Natural killer cell (primary cell): Measurements from ENCODE around the gene CPSF4L. TPM values are rescaled to one million over a fixed set of nuclear protein-coding genes. Genes with fewer than 3 reads are reported as not detected.

ENCODE experiments used
- ATAC-seq, 3 donors: fragments of 150-1000 bp in 2 of 3; fragments of 200-7000 bp in 1 of 3; cut with Tn5 transposase; 1 replicate in 1 of 3; 2 replicates in 2 of 3; pipeline ENCODE4 v1.10.0; 2021; ENCODE audit warnings: mild to moderate bottlenecking in 2 of 3, moderate library complexity in 2 of 3
- DNase-seq, 2 donors: peaks; one replicate each; pipeline versions ENCODE4 v3.0.0 to v3.0.0-alpha.2; 2013 to 2021; ENCODE audit warnings: mixed read lengths in 1 of 2
- H3K27ac ChIP-seq: one replicate; pipeline ENCODE4 v1.5.1; 2013; ENCODE audit warnings: mild to moderate bottlenecking, low read length
- H3K27me3 ChIP-seq: one replicate; pipeline ENCODE4 v1.6.1; 2013; ENCODE audit warnings: low read length; ENCODE audit not compliant: control insufficient read depth, insufficient read depth
- H3K36me3 ChIP-seq: one replicate; pipeline ENCODE4 v1.6.1; 2013; ENCODE audit warnings: low read length; ENCODE audit not compliant: control insufficient read depth, insufficient read depth
- H3K4me1 ChIP-seq: one replicate; pipeline ENCODE4 v1.6.1; 2013; ENCODE audit warnings: low read length; ENCODE audit not compliant: control insufficient read depth, insufficient read depth
- H3K4me3 ChIP-seq: one replicate; pipeline ENCODE4 v1.5.1; 2013; ENCODE audit warnings: low read length
- H3K9me3 ChIP-seq: one replicate; pipeline ENCODE4 v1.6.1; 2013; ENCODE audit warnings: low read length; ENCODE audit not compliant: control insufficient read depth, insufficient read depth
- H3K27ac Mint-ChIP-seq, 2 donors: one replicate each; pipeline ENCODE4 v1.8.0; 2022; ENCODE audit warnings: mild to moderate bottlenecking in 2 of 2, mixed read lengths in 2 of 2, moderate library complexity in 1 of 2
- H3K27me3 Mint-ChIP-seq, 2 donors: one replicate each; pipeline ENCODE4 v1.8.0; 2022; ENCODE audit warnings: low read depth in 2 of 2, mixed read lengths in 2 of 2
- H3K36me3 Mint-ChIP-seq: one replicate; pipeline ENCODE4 v1.8.0; 2022; ENCODE audit warnings: mixed read lengths
- H3K4me1 Mint-ChIP-seq, 2 donors: one replicate each; pipeline ENCODE4 v1.8.0; 2022; ENCODE audit warnings: mixed read lengths in 2 of 2
- H3K4me3 Mint-ChIP-seq: one replicate; pipeline ENCODE4 v1.8.0; 2022; ENCODE audit warnings: mild to moderate bottlenecking, moderate library complexity, mixed read lengths
- H3K9me3 Mint-ChIP-seq, 2 donors: one replicate each; pipeline ENCODE4 v1.8.0; 2022; ENCODE audit warnings: mixed read lengths in 2 of 2
- CTCF ChIP-seq: fragments of 200-600 bp; IDR thresholded peaks from one replicate; pipeline ENCODE4 v1.8.0; 2022; ENCODE audit warnings: antibody characterized with exemption
- WGBS: methylation state at CpG from one replicate; pipeline ENCODE4 v1.1.7; 2013; ENCODE audit warnings: missing lambda C conversion rate; ENCODE audit not compliant: insufficient coverage; 5-methylcytosine and 5-hydroxymethylcytosine counted together
- intact Hi-C: fragments of 100-400 bp; cut with micrococcal nuclease; formaldehyde crosslinking; loops from one replicate; pipeline ENCODE4 v1.14.2; 2022
- total RNA-seq, 4 donors: library from RNA; stranded (reverse); fragments of 120-200 nt in 1 of 4; gene quantifications; one replicate each; pipeline versions ENCODE4 v1.2.3 to v1.2.4, GENCODE V29; 2013 to 2022

CPSF4L gene
- total RNA-seq, 3 donors from 2014 or later (not counting 1 experiment from before 2014, with no cell fraction given) = not detected

GRCh38 chr17:73272906-73273218 is 11.2 kb upstream of the CPSF4L start:
- 93% methylated on average over 8 of the region's 8 CpGs for WGBS
- intact Hi-C loops = no loop called here
- no peaks in the 10 kb centered on the region for H3K36me3 Mint-ChIP-seq

GRCh38 chr17:73271072-73271471 is 9.4 kb upstream of the CPSF4L start:
- intact Hi-C loops = no loop called here
- Histone ChIP-seq H3K27ac (no peak overlapping the region), H3K27me3 (no peaks in the 10 kb centered on the region), H3K4me1 (peaks cover 6% of the 10 kb centered on the region), H3K4me3 (no peak overlapping the region), H3K36me3 (no peaks in the 10 kb centered on the region), H3K9me3 (no peaks in the 10 kb centered on the region)
- H3K27ac Mint-ChIP-seq = no peak overlapping the region
- 79% methylated on average over 9 of the region's 9 CpGs for WGBS
- H3K9me3 Mint-ChIP-seq = no peaks in the 10 kb centered on the region
- no peak for DNase-seq
- ATAC-seq = no peak
- TF ChIP-seq CTCF = no peak
- no peak overlapping the region for H3K4me3 Mint-ChIP-seq
- no peaks in the 10 kb centered on the region for H3K4me1 Mint-ChIP-seq
- H3K36me3 Mint-ChIP-seq = no peaks in the 10 kb centered on the region
- H3K27me3 Mint-ChIP-seq = peaks cover 0 to 4% of the 10 kb centered on the region in 2 donors

More at GRCh38 chr17:73272906-73273218, 11.2 kb upstream of the CPSF4L start:
- H3K4me3 Mint-ChIP-seq = no peak overlapping the region
- no peak for TF ChIP-seq CTCF
- no peaks in the 10 kb centered on the region for H3K36me3 ChIP-seq
- ATAC-seq (no peak), DNase-seq (no peak)
- no peaks in the 10 kb centered on the region for H3K9me3 ChIP-seq
- peaks cover 0 to 4% of the 10 kb centered on the region in 2 donors for H3K27me3 Mint-ChIP-seq
- H3K4me3 ChIP-seq = no peak overlapping the region
- no peaks in the 10 kb centered on the region for H3K27me3 ChIP-seq
- no peaks in the 10 kb centered on the region for H3K4me1 Mint-ChIP-seq
- no peak overlapping the region for H3K27ac Mint-ChIP-seq
- no peaks in the 10 kb centered on the region for H3K9me3 Mint-ChIP-seq
- peaks cover 6% of the 10 kb centered on the region for H3K4me1 ChIP-seq
- no peak overlapping the region for H3K27ac ChIP-seq

GRCh38 chr17:73269791-73270190 is 8.1 kb upstream of the CPSF4L start:
- ATAC-seq = no peak

More at GRCh38 chr17:73269791-73270190, 8.1 kb upstream of the CPSF4L start:
- WGBS = 32% methylated on average over 1 of the region's 1 CpG
- intact Hi-C loops = no loop called here
- Mint-ChIP-seq H3K4me1 (no peaks in the 10 kb centered on the region), H3K36me3 (no peaks in the 10 kb centered on the region), H3K27ac (no peak overlapping the region), H3K4me3 (no peak overlapping the region), H3K9me3 (no peaks in the 10 kb centered on the region), H3K27me3 (peaks cover 0 to 2% of the 10 kb centered on the region in 2 donors)
- no peak for TF ChIP-seq CTCF
- no peak overlapping the region for H3K4me3 ChIP-seq
- H3K27ac ChIP-seq = no peak overlapping the region
- DNase-seq = no peak
- H3K9me3 ChIP-seq = no peaks in the 10 kb centered on the region
- peaks cover 6% of the 10 kb centered on the region for H3K4me1 ChIP-seq
- H3K36me3 ChIP-seq = no peaks in the 10 kb centered on the region
- no peaks in the 10 kb centered on the region for H3K27me3 ChIP-seq
